Motor neuron (in vitro differentiated cells): ENCODE data around the gene PTPRJ. TPM values are rescaled to one million over a fixed set of nuclear protein-coding genes. Genes with fewer than 3 reads are reported as not detected.
A peak's percentile ranks its signal among the peaks of the same experiment; 100 is the strongest.

Experiments used
- ATAC-seq, 8 experiments: fragments of 200-7000 bp; cut with Tn5 transposase; replicated peaks in 6 of 8; 2 replicates each; pipeline ENCODE4 v1.8.0; 2021; ENCODE audit warnings: mild to moderate bottlenecking in 8 of 8, moderate library complexity in 8 of 8
- H3K27ac ChIP-seq, 2 donors: fragments of 250-450 bp; sonication (Bioruptor Pico); 2 replicates each; pipeline ENCODE4 v1.9.0; 2021; ENCODE audit warnings: antibody characterized with exemption in 2 of 2, mild to moderate bottlenecking in 2 of 2, moderate library complexity in 1 of 2
- H3K4me1 ChIP-seq, 2 donors: fragments of 250-450 bp; sonication (Bioruptor Pico); replicated peaks in 1 of 2; 2 replicates each; pipeline ENCODE4 v1.6.1; 2021; ENCODE audit warnings: antibody characterized with exemption in 2 of 2, mild to moderate bottlenecking in 2 of 2, moderate library complexity in 1 of 2
- H3K4me3 ChIP-seq, 5 donors: fragments of 250-450 bp; sonication (Bioruptor Pico); 2 replicates each; pipeline ENCODE4 v1.9.0; 2021; ENCODE audit warnings: antibody characterized with exemption in 5 of 5, mild to moderate bottlenecking in 5 of 5, moderate library complexity in 4 of 5
- WGBS, 10 experiments: fragments of 450-650 bp; shearing (Covaris generic); methylation state at CpG; one replicate each; pipeline ENCODE4 v1.0.0; 2022; 5-methylcytosine and 5-hydroxymethylcytosine counted together
- in situ Hi-C, 9 experiments: fragments of 400-800 bp; cut with MboI; loops; one replicate each; pipeline ENCODE4 v1.15.0; 2021; ENCODE audit warnings: low sequenced_read_pairs in 9 of 9, low pct_unique_long_range_greater_than_20kb in 2 of 9; ENCODE audit not compliant: unreplicated experiment in 9 of 9
- total RNA-seq, 8 experiments: library from RNA; unstranded; fragments of 300-600 nt; gene quantifications; 2 replicates each; pipeline versions ENCODE4 v1.2.3 to v1.2.4, GENCODE V29; 2022

PTPRJ gene
- total RNA-seq, 8 experiments from 2014 or later: 4.6 to 12.5 (median 7.8) TPM

DNA sequence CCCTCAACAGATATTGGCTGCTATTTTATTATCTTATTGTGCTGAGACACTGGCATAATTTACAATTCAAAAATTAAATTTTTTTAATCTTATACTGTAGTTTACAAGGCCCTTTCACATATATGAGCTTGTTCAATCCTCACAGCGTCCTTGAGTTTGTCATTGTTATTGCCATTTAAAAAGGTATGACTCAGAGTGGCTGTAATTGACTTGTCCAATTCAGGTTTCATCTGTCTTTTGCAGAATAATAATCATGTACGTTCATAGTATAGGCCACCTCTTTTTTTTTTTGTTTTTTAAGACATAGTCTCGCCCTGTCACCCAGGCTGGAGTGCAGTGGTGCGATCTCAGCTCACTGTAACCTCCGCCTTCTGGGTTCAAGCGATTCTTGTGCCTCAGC is 11.5 kb downstream of the PTPRJ start:
- WGBS, 10 experiments: 67 to 93% (median 84%) methylated on average over 1 to 6 of the region's 6 CpGs; no CpG with 5 or more reads in 1 of the 10 experiments

DNA sequence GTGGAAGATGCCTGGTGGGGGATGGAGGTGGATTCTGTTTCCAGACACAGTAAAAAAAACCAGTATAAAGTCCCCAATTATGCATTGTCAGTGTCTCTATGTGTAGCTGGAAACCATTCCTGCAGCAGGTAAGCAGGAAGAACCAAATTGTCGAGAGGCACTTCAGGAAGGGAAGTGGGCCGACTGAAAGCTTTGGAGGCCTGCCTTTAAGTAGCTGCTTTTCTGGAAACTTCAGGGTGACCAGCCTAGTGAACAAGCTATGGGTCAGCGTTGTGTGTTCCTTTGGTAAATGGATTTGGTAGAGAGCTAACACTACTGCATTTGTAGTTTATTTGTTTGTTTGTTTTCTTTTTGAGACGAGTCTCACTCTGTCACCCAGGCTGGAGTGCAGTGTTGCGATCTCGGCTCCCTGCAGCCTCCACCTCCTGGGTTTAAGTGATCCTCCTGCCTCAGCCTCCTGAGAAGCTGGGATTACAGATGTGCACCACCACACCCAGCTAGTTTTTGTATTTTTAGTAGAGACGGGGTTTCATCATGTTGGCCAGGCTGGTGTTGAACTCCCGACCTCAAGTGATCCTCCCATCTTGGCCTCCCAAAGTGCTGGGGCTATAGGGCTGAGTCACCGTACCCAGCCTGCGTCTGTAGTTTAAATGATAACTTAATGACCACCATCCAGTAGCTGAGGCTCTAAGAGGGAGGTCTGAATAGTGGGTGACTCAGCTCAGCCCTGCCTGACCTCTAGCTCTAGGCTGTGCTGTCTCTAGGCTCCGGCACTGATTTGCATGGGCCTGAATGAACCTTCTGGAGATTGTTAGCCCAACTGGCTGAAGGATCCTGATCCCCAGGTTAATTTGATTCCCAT is 12.8 kb downstream of the PTPRJ start:
- 67 to 100% (median 88%) methylated on average over 1 to 8 of the region's 11 CpGs; no CpG with 5 or more reads in 1 of the 10 experiments for WGBS, 10 experiments
- H3K27ac ChIP-seq: no peak overlapping the region
- ATAC-seq: peak in 7 of 8 experiments; percentile 10 to 92 (median 65)
- H3K4me3 ChIP-seq: no peak overlapping the region
- in situ Hi-C loops: no loop called here
- H3K4me1 ChIP-seq: peaks cover 0 to 7% of the 10 kb centered on the region in 2 donors

More for the DNA sequence above, 11.5 kb downstream of the PTPRJ start:
- H3K4me3 ChIP-seq: no peak overlapping the region
- no peak for ATAC-seq
- no peak overlapping the region for H3K27ac ChIP-seq
- H3K4me1 ChIP-seq: peaks cover 0 to 7% of the 10 kb centered on the region in 2 donors
- in situ Hi-C loops: no loop called here

DNA sequence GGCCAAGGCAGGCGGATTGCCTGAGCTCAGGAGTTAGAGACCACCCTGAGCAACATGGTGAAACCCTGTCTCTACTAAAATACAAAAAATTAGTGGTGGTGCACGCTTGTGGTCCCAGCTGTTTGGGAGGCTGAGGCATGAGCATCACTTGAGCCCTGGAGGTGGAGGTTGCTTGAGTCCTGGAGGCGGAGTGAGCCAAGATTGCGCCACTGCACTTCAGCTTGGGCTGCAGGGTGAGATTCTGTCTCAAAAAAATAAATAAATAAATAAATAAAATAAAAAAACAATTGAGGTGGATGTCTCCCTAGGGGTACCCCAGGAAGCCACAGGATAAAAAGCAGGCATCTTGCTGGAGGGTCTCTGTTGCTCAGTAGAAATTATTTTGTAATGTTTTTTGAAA is 14.1 kb downstream of the PTPRJ start:
- peaks cover 0 to 7% of the 10 kb centered on the region in 2 donors for H3K4me1 ChIP-seq
- 75 to 100% (median 100%) methylated on average over 1 to 4 of the region's 4 CpGs for WGBS, 10 experiments
- no peak overlapping the region for H3K27ac ChIP-seq
- in situ Hi-C loops: no loop called here
- no peak for ATAC-seq
- H3K4me3 ChIP-seq: no peak overlapping the region

DNA sequence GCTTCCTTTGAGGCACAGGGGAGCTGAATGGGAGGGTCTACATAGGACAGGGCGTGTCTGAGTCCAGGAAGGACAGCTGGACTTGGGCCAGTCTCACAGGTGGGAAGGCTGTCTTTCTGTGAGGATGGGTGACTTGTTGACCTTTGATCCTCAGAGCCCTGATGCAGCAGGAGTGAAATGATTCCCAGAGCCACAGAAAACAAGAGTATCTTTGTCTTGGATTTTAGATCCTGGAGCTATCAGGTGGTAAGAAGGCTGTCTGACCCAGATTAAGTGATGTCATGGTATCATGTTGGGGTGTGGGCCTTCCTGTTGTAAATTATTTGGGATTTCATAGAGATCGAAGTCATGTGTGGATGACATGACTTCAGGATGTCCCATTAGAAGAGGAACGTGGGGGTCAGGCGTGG is 15.0 kb downstream of the PTPRJ start:
- Histone ChIP-seq H3K27ac (no peak overlapping the region), H3K4me1 (peaks cover 0 to 7% of the 10 kb centered on the region in 2 donors), H3K4me3 (no peak overlapping the region)
- ATAC-seq: peak in 3 of 8 experiments; percentile 12 to 52 (median 45)
- in situ Hi-C loops: no loop called here
- WGBS, 10 experiments: 47 to 100% (median 100%) methylated on average over 1 to 4 of the region's 4 CpGs; no CpG with 5 or more reads in 5 of the 10 experiments

DNA sequence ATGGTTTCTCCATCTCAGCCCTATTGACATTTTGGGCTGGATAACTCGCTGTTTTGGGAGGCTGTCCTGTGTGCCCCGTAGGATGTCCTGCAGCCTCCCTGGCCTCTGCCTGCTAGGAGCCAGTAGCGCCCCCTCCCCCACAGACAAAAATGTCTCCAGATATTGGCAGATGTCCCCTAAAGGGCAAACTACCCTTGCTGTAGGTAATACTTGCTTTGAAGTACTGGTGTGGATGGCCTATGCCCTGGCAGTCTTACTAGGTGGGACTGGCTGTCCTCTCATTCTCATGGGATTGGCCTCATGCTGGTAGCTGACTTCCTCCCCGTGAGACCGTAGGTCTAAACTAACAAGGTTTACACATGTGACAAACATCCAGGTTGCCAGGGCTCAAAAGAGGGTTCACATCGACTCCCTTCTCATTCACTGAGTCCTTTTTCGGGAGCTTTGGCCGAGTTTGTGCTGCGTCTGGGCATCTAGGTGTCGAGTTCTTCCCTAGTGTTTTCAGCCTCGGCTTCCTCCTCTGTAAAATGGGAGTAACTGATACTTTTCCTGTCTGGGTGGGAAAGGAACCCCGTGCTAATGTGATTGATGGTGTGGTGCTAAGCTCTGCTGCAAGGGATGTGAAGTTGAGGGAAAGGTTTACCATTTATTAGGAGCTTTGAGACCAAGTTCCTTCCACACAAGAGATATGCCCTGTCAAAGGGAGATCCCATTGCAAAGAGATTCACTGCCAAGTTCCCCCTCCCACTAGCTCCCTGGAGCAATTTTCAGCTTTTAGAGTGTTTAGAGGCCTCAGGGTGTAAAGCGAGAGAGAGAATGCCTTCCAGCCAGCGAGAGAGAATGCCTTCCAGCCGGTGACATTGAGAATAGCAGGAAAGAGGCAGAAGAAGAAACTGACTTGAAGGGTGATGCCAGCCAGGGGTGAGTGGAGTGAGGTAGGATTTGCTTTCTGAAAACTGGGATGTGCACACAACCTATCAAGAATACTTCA is 17.0 kb downstream of the PTPRJ start:
- 33 to 100% (median 75%) methylated on average over 1 to 12 of the region's 15 CpGs; no CpG with 5 or more reads in 2 of the 10 experiments for WGBS, 10 experiments
- in situ Hi-C loops: no loop called here
- no peak overlapping the region for H3K27ac ChIP-seq
- ATAC-seq: peak in 1 of 8 experiments; percentile 25
- no peak overlapping the region for H3K4me3 ChIP-seq
- H3K4me1 ChIP-seq: peaks cover under 1 to 2% of the 10 kb centered on the region in 2 donors

DNA sequence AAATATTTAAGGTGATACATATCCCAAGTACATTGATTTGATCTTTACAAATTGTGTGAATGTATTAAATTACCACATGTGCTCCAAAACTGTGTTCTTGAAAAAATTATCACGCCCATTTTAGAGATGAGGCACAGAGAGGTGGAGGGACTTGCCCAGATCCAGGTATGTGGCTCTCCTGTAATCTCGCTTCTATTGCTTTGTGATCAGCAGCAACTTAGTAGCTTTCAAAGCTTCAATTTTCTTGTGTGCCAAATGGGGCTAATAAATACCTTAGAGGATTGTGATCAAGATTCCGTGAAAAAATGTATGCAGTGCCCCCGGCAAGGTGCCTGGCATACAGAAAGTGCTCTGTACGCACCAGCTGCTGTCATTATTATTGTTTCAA is 18.0 kb downstream of the PTPRJ start:
- in situ Hi-C loops: no loop called here
- H3K27ac ChIP-seq: no peak overlapping the region
- no peak for ATAC-seq
- 74 to 100% (median 89%) methylated on average over 2 to 4 of the region's 5 CpGs; no CpG with 5 or more reads in 1 of the 10 experiments for WGBS, 10 experiments
- H3K4me3 ChIP-seq: no peak overlapping the region
- H3K4me1 ChIP-seq: peaks cover 8 to 10% of the 10 kb centered on the region in 2 donors

DNA sequence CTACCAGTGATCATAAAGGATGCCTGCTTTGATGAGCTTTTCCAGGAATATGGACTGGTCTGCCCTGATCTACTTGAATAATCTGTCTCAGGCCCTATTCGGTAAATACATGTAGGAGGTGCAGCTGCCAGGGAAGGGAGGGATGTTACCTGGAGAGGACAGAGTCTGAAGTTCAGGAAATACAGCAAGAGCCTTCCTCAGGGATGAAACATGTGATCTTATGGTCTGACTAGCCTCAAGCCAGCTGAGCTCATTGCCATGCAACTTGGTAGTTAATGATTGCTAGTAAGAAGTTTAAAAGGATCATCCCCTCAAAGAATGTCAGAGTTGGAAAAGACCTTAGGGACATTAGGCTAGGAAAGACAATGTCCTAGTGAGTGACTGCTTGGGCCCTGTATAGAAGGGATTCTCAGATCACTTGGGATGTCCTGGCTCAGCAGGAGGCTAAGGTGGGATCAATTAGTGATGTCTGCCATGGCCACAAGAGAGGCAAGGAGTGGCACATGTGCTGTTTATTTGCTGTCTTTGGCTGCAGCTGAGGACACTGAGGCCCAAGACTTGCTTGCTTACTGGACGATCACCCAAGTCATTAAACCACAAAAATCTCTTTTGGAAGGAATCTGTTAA is 18.5 kb downstream of the PTPRJ start:
- Histone ChIP-seq H3K4me1 (peaks cover 8 to 10% of the 10 kb centered on the region in 2 donors), H3K4me3 (no peak overlapping the region), H3K27ac (no peak overlapping the region)
- 33 to 100% (median 100%) methylated on average over 1 to 2 of the region's 2 CpGs; no CpG with 5 or more reads in 1 of the 10 experiments for WGBS, 10 experiments
- no peak for ATAC-seq
- in situ Hi-C loops: no loop called here

DNA sequence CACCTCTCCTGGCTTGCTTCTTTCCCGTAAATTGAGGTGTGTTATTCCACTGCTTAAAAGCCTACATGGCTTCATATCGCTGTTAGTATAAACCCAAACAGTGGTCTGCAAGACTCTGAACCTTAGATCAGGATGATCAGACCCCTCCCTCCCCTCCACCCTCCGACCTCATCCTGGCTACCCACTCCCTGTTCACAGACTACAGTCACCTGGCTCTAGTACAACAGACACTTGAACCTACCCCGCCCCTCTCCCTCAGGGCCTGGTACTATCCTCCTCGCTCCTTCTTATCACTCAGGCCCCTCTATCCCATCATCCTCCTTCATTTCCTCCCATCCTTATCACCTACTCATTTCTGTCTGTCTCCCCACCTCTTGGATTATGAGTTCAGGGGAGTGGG is 20.1 kb downstream of the PTPRJ start:
- in situ Hi-C loops: no loop called here
- WGBS, 10 experiments: 60 to 100% (median 93%) methylated on average over 1 to 4 of the region's 5 CpGs; no CpG with 5 or more reads in 6 of the 10 experiments
- no peak for ATAC-seq

DNA sequence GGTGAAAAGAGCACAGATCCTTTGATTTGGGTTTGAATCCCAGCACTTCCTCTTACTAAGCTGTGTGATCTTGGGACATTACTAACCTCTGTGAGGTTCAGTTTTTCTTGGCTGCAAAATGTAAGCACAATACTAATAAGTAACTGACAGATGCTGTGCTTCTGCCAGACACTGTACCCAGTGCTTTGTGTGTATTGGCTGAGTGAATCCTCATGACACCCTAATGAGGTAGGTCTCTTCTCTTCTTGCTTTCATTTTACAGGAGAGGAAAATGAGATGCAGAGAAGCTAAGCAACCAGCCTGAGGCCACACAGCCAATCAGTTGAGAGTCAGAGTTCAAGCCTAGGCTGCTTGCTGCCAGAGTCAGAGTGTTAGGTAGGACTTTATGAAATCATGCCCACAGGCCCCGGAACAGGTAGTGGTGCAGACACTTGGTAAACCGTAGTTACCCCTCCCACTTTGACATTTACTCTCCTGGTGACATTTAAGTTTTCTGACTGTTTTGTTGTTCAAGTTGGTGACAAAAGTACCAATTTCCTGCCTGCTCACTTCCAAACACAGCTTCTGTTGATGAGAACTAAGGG is 21.2 kb downstream of the PTPRJ start:
- ATAC-seq: peak in 3 of 8 experiments; percentile 36 to 65 (median 53)
- Histone ChIP-seq H3K4me1 (peaks cover 17 to 33% of the 10 kb centered on the region in 2 donors), H3K27ac (no peak overlapping the region), H3K4me3 (no peak overlapping the region)
- 58 to 100% (median 94%) methylated on average over 2 of the region's 2 CpGs; no CpG with 5 or more reads in 3 of the 10 experiments for WGBS, 10 experiments
- in situ Hi-C loops: no loop called here

More for the DNA sequence above, 20.1 kb downstream of the PTPRJ start:
- Histone ChIP-seq H3K27ac (no peak overlapping the region), H3K4me3 (no peak overlapping the region), H3K4me1 (peaks cover 14 to 22% of the 10 kb centered on the region in 2 donors)

DNA sequence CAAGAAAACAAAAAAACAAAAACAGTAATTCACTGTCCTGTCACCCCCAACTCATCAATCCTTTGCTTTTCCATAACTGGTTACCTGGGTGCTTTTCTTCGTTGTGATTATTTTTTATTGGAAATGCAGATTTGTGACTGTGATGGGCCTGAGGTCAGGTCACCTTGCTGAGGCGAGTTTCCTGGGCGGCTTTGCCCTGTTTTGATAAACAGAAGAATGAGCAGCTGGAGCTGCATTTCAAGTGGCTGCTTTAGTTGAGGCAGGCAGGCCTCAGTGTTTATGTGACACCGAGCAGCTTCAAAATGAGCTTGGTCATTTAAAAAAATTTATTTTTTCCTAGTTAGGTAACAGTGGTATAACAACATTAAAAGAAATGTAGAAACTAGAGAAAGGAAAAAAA is 22.2 kb downstream of the PTPRJ start:
- peaks cover 17 to 34% of the 10 kb centered on the region in 2 donors for H3K4me1 ChIP-seq
- H3K27ac ChIP-seq: no peak overlapping the region
- WGBS, 10 experiments: 0 to 95% (median 60%) methylated on average over 1 to 4 of the region's 4 CpGs
- ATAC-seq: no peak
- no peak overlapping the region for H3K4me3 ChIP-seq
- in situ Hi-C loops: no loop called here

DNA sequence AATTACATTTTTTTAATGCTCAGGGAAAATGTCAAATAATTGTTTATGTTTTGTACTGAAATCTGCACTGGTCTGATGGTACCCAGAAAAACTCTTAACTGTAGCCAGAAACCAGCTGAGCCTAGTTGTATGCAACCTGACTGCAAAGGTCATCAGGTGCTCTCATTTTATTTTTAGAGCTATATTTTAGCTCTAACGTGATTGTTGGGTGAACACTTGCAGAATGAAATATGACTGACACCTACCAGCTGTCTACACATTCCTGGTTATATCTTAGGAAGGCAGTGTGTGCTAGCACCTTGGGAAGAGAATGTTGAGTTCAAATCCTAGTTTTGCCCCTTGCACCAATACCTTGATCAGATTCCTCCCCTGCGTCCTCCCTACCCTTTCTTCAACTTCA is 23.6 kb downstream of the PTPRJ start:
- 40 to 100% (median 78%) methylated on average over 1 to 2 of the region's 2 CpGs; no CpG with 5 or more reads in 4 of the 10 experiments for WGBS, 10 experiments
- H3K4me1 ChIP-seq: peaks cover 17 to 34% of the 10 kb centered on the region in 2 donors
- in situ Hi-C loops: no loop called here
- no peak for ATAC-seq
- H3K27ac ChIP-seq: no peak overlapping the region
- H3K4me3 ChIP-seq: no peak overlapping the region

DNA sequence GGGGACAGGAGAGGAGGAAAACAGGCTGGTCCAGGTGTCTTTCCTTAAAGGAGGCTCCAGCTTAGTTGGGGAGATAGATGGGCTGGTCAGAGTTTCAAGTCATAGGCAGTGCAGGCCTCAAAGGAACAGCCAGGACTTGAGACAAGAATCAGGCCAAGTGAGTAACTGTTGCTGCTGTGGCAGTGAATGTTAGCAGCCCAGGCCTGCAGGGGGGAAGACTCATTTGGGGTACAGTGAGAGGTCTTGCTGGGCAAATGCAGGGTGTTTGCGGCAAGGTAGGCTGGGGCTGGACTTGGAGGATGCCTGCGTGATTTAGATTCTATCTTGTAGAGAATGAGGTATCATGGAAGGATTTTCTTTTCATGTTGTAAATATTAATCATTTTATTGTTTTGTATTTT is 24.1 kb downstream of the PTPRJ start:
- H3K27ac ChIP-seq: no peak overlapping the region
- H3K4me1 ChIP-seq: peaks cover 17 to 34% of the 10 kb centered on the region in 2 donors
- WGBS, 10 experiments: 80 to 100% (median 90%) methylated on average over 1 to 2 of the region's 2 CpGs; no CpG with 5 or more reads in 3 of the 10 experiments
- no peak for ATAC-seq
- in situ Hi-C loops: no loop called here
- H3K4me3 ChIP-seq: no peak overlapping the region
